KMS-11 (cell line): ENCODE data around the gene TEX28.
"Not testable (repeated sequence)": the region's sequence is repeated elsewhere in the genome, so short reads cannot be mapped to it uniquely, and the experiment has no call there.

Source experiments
- H2AFZ ChIP-seq: fragments of 200-600 bp; sonication (generic); 2 replicates; pipeline ENCODE4 v1.6.1; 2016; ENCODE audit warnings: antibody characterized with exemption, mixed run types, low read depth
- H3K27ac ChIP-seq: fragments of 200-600 bp; sonication (generic); 2 replicates; pipeline ENCODE4 v1.6.1; 2016; ENCODE audit warnings: mild to moderate bottlenecking, mixed run types
- H3K27me3 ChIP-seq: fragments of 200-600 bp; sonication (generic); 2 replicates; pipeline ENCODE4 v1.6.1; 2017; ENCODE audit warnings: mild to moderate bottlenecking, low read depth, mixed run types, moderate library complexity; ENCODE audit not compliant: insufficient read depth
- H3K36me3 ChIP-seq: fragments of 200-600 bp; sonication (generic); 2 replicates; pipeline ENCODE4 v1.6.1; 2017; ENCODE audit warnings: mild to moderate bottlenecking, mixed run types; ENCODE audit not compliant: insufficient read depth
- H3K4me1 ChIP-seq: fragments of 200-600 bp; sonication (generic); 2 replicates; pipeline ENCODE4 v1.6.1; 2016; ENCODE audit warnings: mild to moderate bottlenecking, low read depth, mixed run types; ENCODE audit not compliant: poor library complexity, severe bottlenecking
- H3K4me2 ChIP-seq: fragments of 200-600 bp; sonication (generic); 2 replicates; pipeline ENCODE4 v1.7.0; 2016; ENCODE audit warnings: mild to moderate bottlenecking, mixed run types
- H3K4me3 ChIP-seq: fragments of 200-600 bp; sonication (generic); IDR thresholded peaks from 2 replicates; pipeline ENCODE4 v1.6.1; 2017; ENCODE audit warnings: low read depth, low read length, mixed read lengths; ENCODE audit not compliant: insufficient read depth
- H3K79me2 ChIP-seq: fragments of 200-600 bp; sonication (generic); 2 replicates; pipeline ENCODE4 v1.6.1; 2016; ENCODE audit warnings: low read depth, mixed run types; ENCODE audit not compliant: insufficient read depth
- H3K9ac ChIP-seq: fragments of 200-600 bp; sonication (generic); 2 replicates; pipeline ENCODE4 v1.6.1; 2016; ENCODE audit warnings: mild to moderate bottlenecking, mixed run types
- H4K20me1 ChIP-seq: fragments of 200-600 bp; sonication (generic); 2 replicates; pipeline ENCODE4 v1.6.1; 2016; ENCODE audit warnings: mild to moderate bottlenecking, mixed run types; ENCODE audit not compliant: insufficient read depth
- CTCF ChIP-seq: fragments of 200-600 bp; sonication (generic); conservative IDR thresholded peaks from 2 replicates; pipeline ENCODE4 v1.6.1; 2017; ENCODE audit warnings: low read depth, mild to moderate bottlenecking, antibody characterized with exemption, low read length, moderate library complexity, mixed read lengths

TEX28 gene

GRCh38 chrX:154298312-154298711 lies 3.4 kb upstream of the TEX28 start:
- peaks cover 14% of the 10 kb centered on the region for H3K4me1 ChIP-seq
- TF ChIP-seq CTCF: no peak
- H3K27me3 ChIP-seq: no peaks in the 10 kb centered on the region
- no peaks in the 10 kb centered on the region for H3K79me2 ChIP-seq
- H3K9ac ChIP-seq: no peak overlapping the region
- H3K36me3 ChIP-seq: no peaks in the 10 kb centered on the region
- no peaks in the 10 kb centered on the region for H4K20me1 ChIP-seq
- 0 out of 2 replicates have a peak overlapping the region, but pooled peaks have one; percentile 33 for H3K27ac ChIP-seq
- H2AFZ ChIP-seq: peak overlapping the region; percentile 44; the same call in 1 of the 2 replicates
- H3K4me2 ChIP-seq: peak overlapping the region; percentile 39; the same call in 1 of the 2 replicates
- H3K4me3 ChIP-seq: no peak overlapping the region

DNA sequence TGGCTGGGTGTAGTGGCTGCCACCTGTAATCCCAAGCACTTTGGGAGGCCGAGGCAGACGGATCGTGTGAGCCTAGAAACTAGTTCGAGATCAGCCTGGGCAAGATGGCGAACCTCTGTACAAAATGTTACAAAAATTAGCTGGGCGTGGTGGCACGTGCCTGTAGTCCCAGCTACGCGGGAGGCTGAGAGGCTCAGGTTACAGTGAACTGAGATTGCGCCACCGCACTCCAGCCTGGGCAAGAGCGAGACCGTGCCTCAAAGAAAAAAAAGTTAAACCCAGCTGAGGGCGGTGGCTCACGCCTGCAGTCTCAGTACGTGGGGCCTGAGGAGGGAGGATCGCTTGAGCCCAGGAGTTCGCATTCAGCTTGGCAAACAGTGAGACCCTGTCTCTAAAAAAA lies 1.8 kb upstream of the TEX28 start:
- Histone ChIP-seq H4K20me1 (no peaks in the 10 kb centered on the region), H3K79me2 (no peaks in the 10 kb centered on the region), H3K36me3 (no peaks in the 10 kb centered on the region), H3K27me3 (no peaks in the 10 kb centered on the region), H2AFZ (no peak overlapping the region), H3K27ac (no peak overlapping the region), H3K4me3 (no peak overlapping the region), H3K9ac (no peak overlapping the region), H3K4me2 (no peak overlapping the region), H3K4me1 (peaks cover 14% of the 10 kb centered on the region)
- no peak for TF ChIP-seq CTCF

DNA sequence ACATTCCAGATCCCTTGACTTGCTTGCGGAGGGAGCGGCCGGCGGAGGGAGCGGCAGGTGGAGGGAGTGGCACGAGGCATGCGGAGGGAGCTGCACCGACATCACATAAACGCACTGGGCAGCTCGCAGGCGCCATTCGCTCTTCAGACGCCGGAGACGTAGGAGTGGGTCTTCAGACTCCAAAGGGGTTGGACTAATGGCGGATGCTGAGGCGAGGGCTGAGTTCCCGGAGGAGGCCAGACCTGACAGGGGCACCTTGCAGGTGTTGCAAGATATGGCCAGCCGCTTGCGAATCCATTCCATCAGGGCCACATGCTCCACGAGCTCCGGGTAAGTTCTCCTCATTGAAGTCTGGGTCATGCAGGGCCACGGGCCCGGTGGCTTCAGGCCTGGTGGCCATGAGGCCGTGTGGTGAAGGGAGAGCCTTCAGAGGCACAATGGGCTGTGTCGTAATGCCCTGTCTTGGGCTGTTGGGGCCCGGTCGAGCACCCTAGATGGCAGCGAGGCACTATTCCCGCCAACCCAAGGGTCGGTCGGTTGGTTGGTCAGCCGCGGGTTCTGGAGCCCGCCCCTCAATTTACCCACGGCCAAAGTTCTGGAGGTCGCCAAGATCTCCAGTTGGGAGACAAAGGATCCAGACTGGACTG lies 863 bp upstream of the TEX28 start, which contains the start of gene TKTL1:
Gene TKTL1 (plus strand): TSS at position 132 of the 647 bp plus-strand sequence. CDS start 65 bp downstream, at position 197.
- Histone ChIP-seq H3K4me1 (peaks cover 14% of the 10 kb centered on the region), H3K27me3 (no peaks in the 10 kb centered on the region), H3K4me3 (no peak within 1 kb of the TSS), H2AFZ (no peak within 1 kb of the TSS), H3K4me2 (no peak within 1 kb of the TSS), H3K27ac (no peak within 1 kb of the TSS), H3K79me2 (no peaks in the 10 kb centered on the region), H4K20me1 (no peaks in the 10 kb centered on the region), H3K9ac (no peak within 1 kb of the TSS), H3K36me3 (no peaks in the 10 kb centered on the region)
- no peak for TF ChIP-seq CTCF

GRCh38 chrX:154286406-154286805 lies 8.5 kb downstream of the TEX28 start:
- not testable (repeated sequence) for H2AFZ ChIP-seq, H3K9ac ChIP-seq, H3K4me1 ChIP-seq, H4K20me1 ChIP-seq, H3K4me3 ChIP-seq, H3K27ac ChIP-seq, H3K4me2 ChIP-seq, H3K79me2 ChIP-seq, H3K27me3 ChIP-seq, H3K36me3 ChIP-seq

GRCh38 chrX:154284489-154285338 lies 10.2 kb downstream of the TEX28 start:
- not testable (repeated sequence) for H4K20me1 ChIP-seq, H3K27ac ChIP-seq, H3K36me3 ChIP-seq, H3K4me3 ChIP-seq, H3K4me2 ChIP-seq, H3K9ac ChIP-seq, H3K4me1 ChIP-seq, H3K27me3 ChIP-seq, H3K79me2 ChIP-seq, H2AFZ ChIP-seq

GRCh38 chrX:154269245-154269644 lies 25.7 kb downstream of the TEX28 start:
- not testable (repeated sequence) for H3K27me3 ChIP-seq, H3K27ac ChIP-seq, H2AFZ ChIP-seq, H3K4me2 ChIP-seq, H3K4me1 ChIP-seq, H3K79me2 ChIP-seq, H3K4me3 ChIP-seq, H3K9ac ChIP-seq, H3K36me3 ChIP-seq, H4K20me1 ChIP-seq

DNA sequence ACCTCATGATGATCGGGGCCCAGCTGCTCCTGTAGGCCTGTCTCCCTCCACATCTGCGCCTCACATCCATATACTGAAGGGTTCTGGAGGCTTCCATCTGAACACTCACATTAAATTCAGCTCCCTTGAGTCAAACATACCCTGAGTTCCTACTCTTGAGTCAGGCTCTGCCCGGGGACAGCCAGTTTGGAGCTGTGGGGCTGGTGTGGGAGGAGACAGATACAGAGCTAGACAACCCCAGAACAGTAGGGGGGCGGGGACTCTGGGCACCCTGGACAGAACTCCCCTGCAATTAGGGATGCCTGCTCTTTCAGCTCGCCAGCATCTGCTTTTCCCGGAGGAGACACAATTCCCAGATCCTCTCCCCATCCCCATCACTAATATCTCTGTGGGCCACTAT lies 31.9 kb downstream of the TEX28 start:
- H4K20me1 ChIP-seq, H3K9ac ChIP-seq, H3K4me3 ChIP-seq, H3K4me2 ChIP-seq, H3K27me3 ChIP-seq, H3K27ac ChIP-seq, H3K4me1 ChIP-seq, H3K79me2 ChIP-seq, H3K36me3 ChIP-seq, H2AFZ ChIP-seq: not testable (repeated sequence)

GRCh38 chrX:154258711-154259110 lies 36.2 kb downstream of the TEX28 start:
- not testable (repeated sequence) for H3K27ac ChIP-seq, H3K36me3 ChIP-seq, H3K9ac ChIP-seq, H3K4me3 ChIP-seq, H3K79me2 ChIP-seq, H3K27me3 ChIP-seq, H3K4me2 ChIP-seq, H4K20me1 ChIP-seq, H3K4me1 ChIP-seq, H2AFZ ChIP-seq
